ENCODE results near the gene SERPINB7. TPM values are rescaled to one million over a fixed set of nuclear protein-coding genes. Genes with fewer than 3 reads are reported as not detected.
A peak's percentile ranks its signal among the peaks of the same experiment; 100 is the strongest.

SERPINB7 gene
- total and polyA plus RNA-seq, 8 donors, result 0.24 to 0.32 TPM; not detected in 6

GRCh38 chr18:63836456-63836855 lies 61.2 kb downstream of the SERPINB7 start:
- Histone ChIP-seq H3K9me3 (no peaks in the 10 kb centered on the region), H3K4me1 (peaks cover 0 to 9% of the 10 kb centered on the region in 2 donors), H3K36me3 (no peaks in the 10 kb centered on the region), H3K27me3 (no peaks in the 10 kb centered on the region), H3K27ac (no peak overlapping the region), H3K4me3 (no peak overlapping the region)
- DNase-seq (no peak), ATAC-seq (no peak)
- intact Hi-C loops (cut with DNase I), result no loop called here
- no peak for TF ChIP-seq CTCF (IDR thresholded peaks at IDR 0.05)

- peaks cover 0 to 7% of the 10 kb centered on the region in 2 donors for H3K4me1 ChIP-seq
- TF ChIP-seq CTCF (IDR thresholded peaks at IDR 0.05), result no peak
- H3K27me3 ChIP-seq, result no peaks in the 10 kb centered on the region
- DNase-seq (no peak), ATAC-seq (no peak)
- no peaks in the 10 kb centered on the region for H3K36me3 ChIP-seq
- intact Hi-C loops (cut with DNase I), result no loop called here
- H3K4me3 ChIP-seq, result no peak overlapping the region
- no peak overlapping the region for H3K27ac ChIP-seq
- no peaks in the 10 kb centered on the region for H3K9me3 ChIP-seq
Measured at GRCh38 chr18:63837590-63837989, 62.4 kb downstream of the SERPINB7 start.

GRCh38 chr18:63843008-63843407 lies 67.8 kb downstream of the SERPINB7 start:
- no peaks in the 10 kb centered on the region for H3K4me1 ChIP-seq
- no peak overlapping the region for H3K27ac ChIP-seq
- no peak for ATAC-seq
- H3K36me3 ChIP-seq, result no peaks in the 10 kb centered on the region
- no peak overlapping the region for H3K4me3 ChIP-seq
- intact Hi-C loops (cut with DNase I), result no loop called here
- no peak for TF ChIP-seq CTCF (IDR thresholded peaks at IDR 0.05)
- H3K27me3 ChIP-seq, result no peaks in the 10 kb centered on the region
- H3K9me3 ChIP-seq, result no peaks in the 10 kb centered on the region
- no peak for DNase-seq

- Histone ChIP-seq H3K4me1 (no peaks in the 10 kb centered on the region), H3K27me3 (no peaks in the 10 kb centered on the region), H3K9me3 (no peaks in the 10 kb centered on the region), H3K36me3 (no peaks in the 10 kb centered on the region), H3K27ac (no peak overlapping the region), H3K4me3 (no peak overlapping the region)
- peak in 1 of 4 donors; percentile 5 for DNase-seq
- intact Hi-C loops (cut with DNase I), result no loop called here
- ATAC-seq, result peak; percentile 59
- peak; percentile 18 to 21 for TF ChIP-seq CTCF (IDR thresholded peaks at IDR 0.05)
Measured at GRCh38 chr18:63844254-63844653, 69.0 kb downstream of the SERPINB7 start.

GRCh38 chr18:63848159-63848558 lies 72.9 kb downstream of the SERPINB7 start:
- ATAC-seq, result peak; percentile 83
- Histone ChIP-seq H3K4me1 (no peaks in the 10 kb centered on the region), H3K27me3 (no peaks in the 10 kb centered on the region), H3K4me3 (no peak overlapping the region), H3K36me3 (no peaks in the 10 kb centered on the region), H3K27ac (no peak overlapping the region), H3K9me3 (no peaks in the 10 kb centered on the region)
- peak in 2 of 4 donors; percentile 6 to 36 for DNase-seq
- intact Hi-C loops (cut with DNase I), result loop anchor here in 1 of 2 donors (5.0 kb wide), 1 partner anchor 331 kb away; no protein-coding TSS in a partner anchor
- TF ChIP-seq CTCF (IDR thresholded peaks at IDR 0.05), result peak; percentile 32 to 49

All from left lung (tissue), 10 donors.